Measurements from ENCODE around the gene DDR2.
"Not testable (repeated sequence)": the region's sequence is repeated elsewhere in the genome, so short reads cannot be mapped to it uniquely, and the experiment has no call there.

Gene DDR2

GRCh38 chr1:162736633-162737067 lies 104.4 kb downstream of the DDR2 start:
- TF ChIP-seq, protein P1, sequence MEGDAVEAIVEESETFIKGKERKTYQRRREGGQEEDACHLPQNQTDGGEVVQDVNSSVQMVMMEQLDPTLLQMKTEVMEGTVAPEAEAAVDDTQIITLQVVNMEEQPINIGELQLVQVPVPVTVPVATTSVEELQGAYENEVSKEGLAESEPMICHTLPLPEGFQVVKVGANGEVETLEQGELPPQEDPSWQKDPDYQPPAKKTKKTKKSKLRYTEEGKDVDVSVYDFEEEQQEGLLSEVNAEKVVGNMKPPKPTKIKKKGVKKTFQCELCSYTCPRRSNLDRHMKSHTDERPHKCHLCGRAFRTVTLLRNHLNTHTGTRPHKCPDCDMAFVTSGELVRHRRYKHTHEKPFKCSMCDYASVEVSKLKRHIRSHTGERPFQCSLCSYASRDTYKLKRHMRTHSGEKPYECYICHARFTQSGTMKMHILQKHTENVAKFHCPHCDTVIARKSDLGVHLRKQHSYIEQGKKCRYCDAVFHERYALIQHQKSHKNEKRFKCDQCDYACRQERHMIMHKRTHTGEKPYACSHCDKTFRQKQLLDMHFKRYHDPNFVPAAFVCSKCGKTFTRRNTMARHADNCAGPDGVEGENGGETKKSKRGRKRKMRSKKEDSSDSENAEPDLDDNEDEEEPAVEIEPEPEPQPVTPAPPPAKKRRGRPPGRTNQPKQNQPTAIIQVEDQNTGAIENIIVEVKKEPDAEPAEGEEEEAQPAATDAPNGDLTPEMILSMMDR (IDR thresholded peaks at IDR 0.05; ENCODE audit: low read length) = no peak
- TF ChIP-seq EZH2 (optimal IDR thresholded peaks at IDR 0.05; ENCODE audit: low read depth, low read length) = no peak
- no peaks in the 10 kb centered on the region for H3K36me3 ChIP-seq (replicated peaks; ENCODE audit: insufficient read depth, low read length)
- no peak overlapping the region for H3K4me3 ChIP-seq (ENCODE audit: low read length)
- H3K27me3 ChIP-seq (replicated peaks; ENCODE audit: insufficient read depth, low read length) = no peaks in the 10 kb centered on the region
- no peak overlapping the region for H2AFZ ChIP-seq (ENCODE audit: low read length)
- no peak overlapping the region for H3K27ac ChIP-seq (ENCODE audit: low read length)
- no peaks in the 10 kb centered on the region for H3K9me2 ChIP-seq (replicated peaks; ENCODE audit: insufficient read depth, low read length)
- no peaks in the 10 kb centered on the region for H3F3A ChIP-seq (ENCODE audit: insufficient read depth, low read length)
- no peak overlapping the region for H3K9ac ChIP-seq (ENCODE audit: low read length)
- no peaks in the 10 kb centered on the region for H4K20me1 ChIP-seq (ENCODE audit: insufficient read depth, low read length)
- H3K4me2 ChIP-seq (ENCODE audit: low read depth, low read length) = no peak overlapping the region
- H3K4me1 ChIP-seq (ENCODE audit: low read length) = no peaks in the 10 kb centered on the region
- no peaks in the 10 kb centered on the region for H3K79me2 ChIP-seq (ENCODE audit: low read length)
- DNase-seq = no peak
- no peaks in the 10 kb centered on the region for H3K9me3 ChIP-seq (replicated peaks; ENCODE audit: insufficient read depth, low read length)

- no peak overlapping the region for H3K4me3 ChIP-seq (ENCODE audit: low read length)
- H3K9me2 ChIP-seq (replicated peaks; ENCODE audit: insufficient read depth, low read length) = no peaks in the 10 kb centered on the region
- DNase-seq = no peak
- no peaks in the 10 kb centered on the region for H3K4me1 ChIP-seq (ENCODE audit: low read length)
- no peak overlapping the region for H3K4me2 ChIP-seq (ENCODE audit: low read depth, low read length)
- no peak for TF ChIP-seq EZH2phosphoT487 (IDR thresholded peaks at IDR 0.05; ENCODE audit: low read length)
- no peak for TF ChIP-seq EZH2 (optimal IDR thresholded peaks at IDR 0.05; ENCODE audit: low read depth, low read length)
- no peaks in the 10 kb centered on the region for H3K79me2 ChIP-seq (ENCODE audit: low read length)
- H3K36me3 ChIP-seq (replicated peaks; ENCODE audit: insufficient read depth, low read length) = no peaks in the 10 kb centered on the region
- H3K27me3 ChIP-seq (replicated peaks; ENCODE audit: insufficient read depth, low read length) = no peaks in the 10 kb centered on the region
- no peaks in the 10 kb centered on the region for H3F3A ChIP-seq (ENCODE audit: insufficient read depth, low read length)
- no peak overlapping the region for H3K27ac ChIP-seq (ENCODE audit: low read length)
- H3K9ac ChIP-seq (ENCODE audit: low read length) = no peak overlapping the region
- no peaks in the 10 kb centered on the region for H4K20me1 ChIP-seq (ENCODE audit: insufficient read depth, low read length)
- H3K9me3 ChIP-seq (replicated peaks; ENCODE audit: insufficient read depth, low read length) = no peaks in the 10 kb centered on the region
- no peak overlapping the region for H2AFZ ChIP-seq (ENCODE audit: low read length)
Observed at GRCh38 chr1:162740755-162741154, 108.5 kb downstream of the DDR2 start.

DNA sequence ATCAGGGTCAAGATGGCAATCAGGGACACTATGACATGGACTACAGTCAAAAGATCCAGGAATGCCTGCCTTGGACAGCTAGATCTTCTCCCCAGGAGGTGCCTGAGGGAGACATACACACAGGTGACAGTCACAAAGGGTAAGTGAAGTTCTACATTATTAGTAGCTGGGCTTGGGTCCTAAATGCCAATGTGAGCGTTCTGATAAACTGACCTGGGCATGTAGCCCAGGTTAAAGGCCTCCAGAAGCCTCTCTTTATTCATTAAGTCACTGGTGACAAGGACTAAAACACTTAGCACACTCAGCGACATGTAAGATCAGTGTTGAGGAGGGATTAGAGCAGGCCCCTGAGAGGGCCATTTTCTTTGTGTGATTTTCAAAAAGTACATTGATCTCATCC lies 109.3 kb downstream of the DDR2 start:
- no peak for DNase-seq
- H3K9ac ChIP-seq (ENCODE audit: low read length) = no peak overlapping the region
- no peaks in the 10 kb centered on the region for H3K36me3 ChIP-seq (replicated peaks; ENCODE audit: insufficient read depth, low read length)
- no peaks in the 10 kb centered on the region for H4K20me1 ChIP-seq (ENCODE audit: insufficient read depth, low read length)
- H2AFZ ChIP-seq (ENCODE audit: low read length) = no peak overlapping the region
- H3K4me1 ChIP-seq (ENCODE audit: low read length) = no peaks in the 10 kb centered on the region
- H3K9me3 ChIP-seq (replicated peaks; ENCODE audit: insufficient read depth, low read length) = no peaks in the 10 kb centered on the region
- no peak overlapping the region for H3K4me2 ChIP-seq (ENCODE audit: low read depth, low read length)
- H3K9me2 ChIP-seq (replicated peaks; ENCODE audit: insufficient read depth, low read length) = no peaks in the 10 kb centered on the region
- TF ChIP-seq, protein P1 (IDR thresholded peaks at IDR 0.05; ENCODE audit: low read length) = no peak
- no peak for TF ChIP-seq EZH2 (optimal IDR thresholded peaks at IDR 0.05; ENCODE audit: low read depth, low read length)
- TF ChIP-seq EZH2phosphoT487 (IDR thresholded peaks at IDR 0.05; ENCODE audit: low read length) = no peak
- H3K4me3 ChIP-seq (ENCODE audit: low read length) = no peak overlapping the region
- H3K27ac ChIP-seq (ENCODE audit: low read length) = no peak overlapping the region
- H3K79me2 ChIP-seq (ENCODE audit: low read length) = no peaks in the 10 kb centered on the region
- no peaks in the 10 kb centered on the region for H3F3A ChIP-seq (ENCODE audit: insufficient read depth, low read length)
- H3K27me3 ChIP-seq (replicated peaks; ENCODE audit: insufficient read depth, low read length) = no peaks in the 10 kb centered on the region

GRCh38 chr1:162746264-162746942 lies 114.1 kb downstream of the DDR2 start:
- not testable (repeated sequence) for H3K79me2 ChIP-seq (ENCODE audit: low read length); DNase-seq; H3F3A ChIP-seq (ENCODE audit: insufficient read depth, low read length); H2AFZ ChIP-seq (ENCODE audit: low read length); H3K27ac ChIP-seq (ENCODE audit: low read length); H3K4me2 ChIP-seq (ENCODE audit: low read depth, low read length); H3K27me3 ChIP-seq (replicated peaks; ENCODE audit: insufficient read depth, low read length); H3K9ac ChIP-seq (ENCODE audit: low read length); H3K36me3 ChIP-seq (replicated peaks; ENCODE audit: insufficient read depth, low read length); H3K9me3 ChIP-seq (replicated peaks; ENCODE audit: insufficient read depth, low read length); H3K4me1 ChIP-seq (ENCODE audit: low read length); H3K9me2 ChIP-seq (replicated peaks; ENCODE audit: insufficient read depth, low read length); H3K4me3 ChIP-seq (ENCODE audit: low read length); H4K20me1 ChIP-seq (ENCODE audit: insufficient read depth, low read length)
